GM21717 (cell line): Measurements from ENCODE around the gene DCAF12L2.
"Not testable (repeated sequence)": the region's sequence is repeated elsewhere in the genome, so short reads cannot be mapped to it uniquely, and the experiment has no call there.

Experiments
- ATAC-seq: cut with Tn5 transposase; IDR thresholded peaks from one replicate; pipeline ENCODE4 v1.9.1; 2021; ENCODE audit warnings: mild to moderate bottlenecking, moderate library complexity; ENCODE audit not compliant: unreplicated experiment

Gene DCAF12L2

DNA sequence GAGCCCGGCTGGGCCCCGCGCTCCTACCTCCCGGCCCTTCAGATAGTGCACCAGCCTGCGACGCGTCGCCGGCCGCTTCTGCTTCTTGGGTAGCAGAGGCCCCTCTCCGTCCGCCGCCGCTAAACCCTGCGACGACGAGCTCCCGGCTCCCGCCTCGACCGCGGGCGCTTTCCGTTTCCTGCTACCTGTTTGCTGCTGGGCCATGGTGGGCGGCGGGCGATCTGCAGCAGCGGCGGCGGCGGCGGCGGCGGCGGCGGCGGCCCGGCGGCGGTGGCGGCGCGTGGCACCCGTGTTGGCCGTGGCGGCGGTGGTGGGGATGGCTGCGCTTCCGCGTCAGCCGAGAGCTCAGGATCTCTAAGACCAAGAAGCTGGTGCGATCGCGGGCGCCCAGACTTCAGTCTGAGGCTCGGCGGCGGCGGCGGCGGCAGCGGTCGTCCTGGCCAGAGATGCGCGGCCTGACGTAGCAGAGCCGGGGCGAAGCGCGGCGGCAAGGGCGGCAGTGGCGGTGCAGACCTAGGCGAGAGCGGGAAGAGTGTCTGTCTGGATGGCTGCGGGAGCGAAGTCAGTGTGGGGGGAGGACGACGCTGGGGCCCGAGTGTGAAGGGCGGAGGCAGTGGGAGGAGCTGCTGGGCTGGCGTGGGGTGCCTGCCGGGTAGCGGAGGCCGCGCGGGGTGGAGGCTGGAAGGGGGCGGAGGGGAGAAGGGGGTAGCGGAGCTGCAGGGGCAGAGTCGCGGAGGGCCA lies at the start of gene DCAF12L2:
DCAF12L2 (minus strand) TSS at position 569 of the 741 bp plus-strand sequence; CDS start at position 204, 365 bp downstream.
- no peak for ATAC-seq

DNA sequence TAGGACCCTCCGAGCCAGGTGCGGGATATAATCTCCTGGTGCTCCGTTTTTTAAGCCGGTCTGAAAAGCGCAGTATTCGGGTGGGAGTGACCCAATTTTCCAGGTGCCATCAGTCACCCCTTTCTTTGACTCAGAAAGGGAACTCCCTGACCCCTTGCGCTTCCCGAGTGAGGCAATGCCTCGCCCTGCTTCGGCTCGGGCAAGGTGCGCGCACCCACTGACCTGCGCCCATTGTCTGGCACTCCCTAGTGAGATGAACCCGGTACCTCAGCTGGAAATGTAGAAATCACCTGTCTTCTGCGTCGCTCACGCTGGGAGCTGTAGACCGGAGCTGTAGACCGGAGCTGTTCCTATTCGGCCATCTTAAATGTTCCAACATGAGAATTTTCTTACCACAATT lies 24.8 kb upstream of the DCAF12L2 start:
- ATAC-seq: not testable (repeated sequence)

DNA sequence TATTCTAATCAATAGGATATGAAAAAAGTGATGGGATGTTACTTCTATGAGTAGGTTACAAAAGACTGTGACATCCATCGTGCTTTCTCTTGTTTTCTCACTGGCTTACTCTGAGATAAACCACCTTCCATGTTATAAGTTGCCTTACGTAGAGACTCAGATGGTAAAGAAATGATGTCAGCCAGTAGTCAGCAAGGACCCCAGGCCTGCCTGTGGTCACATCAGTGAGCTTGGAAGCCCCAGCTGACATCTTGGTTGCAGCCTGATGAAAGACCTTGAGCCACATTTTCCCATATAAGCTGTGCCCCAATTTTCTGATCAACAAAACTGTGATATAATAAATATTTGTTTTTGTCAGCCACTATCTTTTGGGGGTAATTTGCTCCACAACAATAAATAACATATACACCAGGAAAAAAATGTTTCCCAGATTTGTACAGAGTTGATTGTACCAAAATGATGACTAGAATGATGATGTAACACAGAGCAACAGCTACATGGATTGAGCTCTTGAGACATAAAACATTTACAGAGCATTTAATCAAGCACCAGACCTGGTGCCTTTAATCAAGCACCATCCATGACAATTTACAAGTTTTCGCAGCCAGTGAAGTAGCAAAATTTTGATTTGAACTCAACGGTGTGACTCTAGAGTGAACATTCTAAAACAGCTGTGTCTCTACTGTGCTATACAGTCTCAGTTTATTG lies 11.2 kb upstream of the DCAF12L2 start:
- no peak for ATAC-seq

DNA sequence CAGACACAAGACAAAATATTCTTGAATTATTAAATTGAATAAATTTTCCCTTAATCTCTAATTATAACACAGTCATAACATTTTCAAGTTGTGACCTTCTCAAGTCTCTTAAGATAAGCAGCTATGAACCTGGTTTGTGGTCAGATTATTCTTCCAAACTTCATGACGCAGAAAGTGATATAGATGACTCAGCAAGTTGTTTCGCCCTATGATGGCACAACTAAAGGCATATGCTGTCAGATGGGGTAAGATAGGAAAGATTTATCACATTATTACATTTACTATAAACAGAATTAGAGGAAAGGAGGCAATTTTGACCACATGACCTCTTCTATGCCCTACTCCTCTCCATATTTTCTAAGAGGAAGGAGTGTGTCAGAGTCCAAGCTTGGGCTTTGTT lies 4.6 kb upstream of the DCAF12L2 start:
- no peak for ATAC-seq

DNA sequence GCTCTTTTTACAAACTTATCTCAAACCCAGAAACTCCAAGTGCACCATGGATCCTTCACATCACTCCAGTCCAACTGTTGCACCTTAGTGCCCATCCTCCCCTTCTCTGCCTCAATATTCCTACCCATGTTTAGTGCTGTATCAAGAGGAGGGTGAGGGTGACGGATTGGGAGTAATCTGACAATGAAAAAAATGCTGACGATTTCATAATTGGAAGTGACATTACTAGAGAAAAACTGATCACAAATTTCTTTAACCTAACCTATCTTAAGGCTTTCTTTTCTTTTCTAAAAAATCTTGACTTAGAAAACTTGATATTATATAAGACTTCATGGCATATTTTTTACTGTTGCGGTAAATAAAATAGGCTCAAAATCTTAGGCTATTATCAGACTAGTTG lies 1.5 kb upstream of the DCAF12L2 start:
- ATAC-seq: no peak

DNA sequence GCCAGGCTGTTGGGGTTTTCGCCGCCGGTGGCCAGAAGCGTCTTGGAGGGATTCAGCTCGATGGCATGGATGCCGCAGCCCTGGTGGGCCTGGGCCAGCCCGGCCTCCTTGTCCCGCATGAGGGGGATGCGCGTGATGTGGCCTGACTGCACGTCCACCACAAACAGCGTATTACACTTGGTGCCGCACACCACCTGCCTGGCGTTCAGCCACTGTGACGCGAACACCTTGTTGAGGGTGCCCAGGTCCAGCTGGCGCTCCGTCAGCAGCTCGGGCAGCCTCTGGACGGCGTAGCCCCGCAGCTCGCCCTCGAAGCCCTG lies 728 bp downstream of the DCAF12L2 start:
- ATAC-seq: no peak

DNA sequence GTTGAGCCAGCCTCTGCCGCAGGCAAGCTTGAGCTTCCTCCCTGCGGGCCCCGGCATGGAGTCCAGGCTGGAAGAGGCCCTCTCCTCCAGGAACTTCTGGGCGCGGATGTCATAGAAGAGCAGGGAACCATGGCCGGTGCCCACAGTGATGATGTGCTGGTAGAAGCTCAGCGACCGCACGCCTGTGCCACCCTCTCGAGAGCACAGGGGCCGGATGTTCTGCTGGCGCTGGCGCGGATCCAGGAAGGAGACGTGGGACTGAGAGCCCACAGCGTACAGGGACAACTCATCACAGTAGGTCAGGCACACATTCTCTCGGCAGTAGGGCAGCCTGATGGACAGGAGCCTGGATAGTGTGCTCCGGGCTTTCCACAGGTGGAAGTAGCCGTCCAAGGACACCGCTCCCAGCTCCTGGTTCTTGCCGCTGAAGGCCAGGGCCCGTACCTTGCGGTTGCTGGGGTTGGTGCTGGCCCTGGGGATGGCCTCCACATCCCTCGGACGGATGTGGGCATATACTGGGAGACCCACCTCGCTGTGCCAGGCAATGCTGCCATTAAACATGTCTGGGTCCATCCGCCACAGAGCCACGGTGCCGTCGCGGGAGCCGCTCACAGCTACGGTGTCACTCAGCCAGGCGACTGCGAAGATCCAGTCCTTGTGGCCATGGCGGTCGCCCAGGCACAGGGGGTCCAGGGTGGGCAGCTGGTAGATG lies 1.2 kb downstream of the DCAF12L2 start:
- no peak for ATAC-seq

DNA sequence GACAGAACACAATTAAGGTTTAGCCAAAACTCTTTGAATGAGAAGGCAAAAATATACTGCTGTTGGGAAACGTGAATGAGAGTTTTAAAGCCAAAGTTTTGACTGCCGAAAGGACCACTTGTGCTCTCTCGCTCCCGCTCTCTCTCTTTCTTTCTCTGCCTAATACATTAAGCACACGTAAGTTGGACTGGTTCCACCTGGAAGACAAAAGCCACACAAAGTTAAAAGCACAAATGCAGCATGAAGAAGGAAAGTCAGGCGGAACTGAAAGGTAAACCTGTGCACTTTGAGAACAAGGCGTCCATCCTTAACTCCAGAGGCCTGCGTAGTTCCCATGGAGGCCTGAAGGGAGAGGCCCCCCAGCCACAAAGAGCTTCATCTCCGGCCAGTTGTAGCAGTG lies 1.9 kb downstream of the DCAF12L2 start:
- no peak for ATAC-seq

DNA sequence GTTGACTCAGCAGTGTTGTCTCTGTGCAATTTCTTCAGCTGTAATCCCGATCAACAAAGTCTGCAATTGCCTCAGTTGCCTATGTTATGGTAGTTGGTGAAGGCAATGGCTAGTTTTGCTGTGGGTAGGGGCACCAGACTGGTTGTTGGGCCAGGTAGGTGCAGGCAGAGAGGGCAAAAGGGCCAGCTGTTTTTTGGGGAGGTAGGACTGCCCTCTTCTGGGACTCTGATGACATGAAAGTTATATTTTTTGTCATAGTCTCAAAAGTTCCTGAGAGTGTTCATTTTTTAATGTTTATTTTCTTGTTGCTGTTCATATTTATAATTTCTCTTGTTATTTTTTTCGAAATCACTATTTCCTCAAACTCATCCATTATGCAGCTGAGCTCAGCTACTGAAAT lies 25.1 kb downstream of the DCAF12L2 start:
- ATAC-seq: no peak

DNA sequence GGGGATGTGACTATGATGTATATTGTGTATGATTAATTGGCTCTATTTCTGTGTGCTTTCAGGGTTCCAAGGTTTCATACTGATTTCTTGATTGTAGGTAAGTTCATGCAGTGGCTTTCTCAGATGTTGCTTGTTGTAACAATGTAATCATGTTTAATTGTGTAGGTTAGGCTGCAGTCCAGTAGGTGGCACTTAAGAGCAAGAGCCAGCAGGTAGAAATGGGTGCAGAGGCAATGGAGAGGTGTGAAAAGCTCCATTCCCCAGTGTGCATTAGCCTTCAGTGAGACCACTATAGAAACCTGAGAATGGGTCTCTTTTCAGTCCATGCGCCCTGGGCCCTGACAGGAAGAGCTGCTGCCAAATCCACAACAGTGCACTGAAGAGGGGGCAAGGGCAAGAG lies 28.2 kb downstream of the DCAF12L2 start:
- no peak for ATAC-seq

DNA sequence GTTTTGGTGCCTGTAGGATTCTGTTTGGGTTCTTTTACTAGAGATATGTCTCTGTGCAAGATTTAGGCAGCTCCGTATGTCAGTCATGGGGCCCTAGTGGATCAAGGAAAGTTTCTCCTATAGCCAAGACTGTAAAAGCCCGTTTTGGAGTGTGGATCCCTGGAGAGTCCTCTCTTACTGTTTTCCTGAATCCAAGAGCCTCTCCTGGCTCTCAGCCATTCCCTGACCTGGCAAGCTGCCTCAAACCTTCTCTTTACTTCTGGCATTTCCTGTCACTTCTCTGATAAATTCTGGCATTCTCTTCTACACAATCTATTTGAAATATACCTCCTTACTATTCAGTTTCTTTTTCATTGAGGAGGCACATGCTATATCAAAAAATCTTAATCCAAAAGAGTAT lies 41.4 kb downstream of the DCAF12L2 start:
- no peak for ATAC-seq
